SIG-M5 treated with dmso at 0.1 percent for 504 hours (cell line): ENCODE data around the gene NF1.

Experiments used
- DNase-seq: peaks from one replicate; lab custom pipeline; 2025; ENCODE audit not compliant: unreplicated experiment; lab: John Stamatoyannopoulos, UW

The NF1 gene

GRCh38 chr17:31418773-31419350 is 324.1 kb downstream of the NF1 start:
- no peak for DNase-seq

- no peak for DNase-seq
Measured at GRCh38 chr17:31422443-31422842, 327.7 kb downstream of the NF1 start.

- no peak for DNase-seq
Measured at GRCh38 chr17:31424944-31425281, 330.1 kb downstream of the NF1 start.

- DNase-seq, result no peak
Measured at GRCh38 chr17:31425282-31426040, 330.7 kb downstream of the NF1 start.
